H1 (cell line): ENCODE results near the gene SLC25A26.

ENCODE experiments used
- ASH2L ChIP-seq: fragments of 200-600, 300-600 bp; sonication (generic); IDR thresholded peaks from one replicate; pipeline ENCODE4 v1.7.1; 2017; ENCODE audit warnings: low read length
- CEBPB ChIP-seq: IDR thresholded peaks from 2 replicates; pipeline ENCODE4 v1.6.1; 2012; ENCODE audit warnings: low read depth, low read length
- EZH2 ChIP-seq: fragments of 200-600 bp; sonication (generic); IDR thresholded peaks from 2 replicates; pipeline ENCODE4 v1.7.1; 2012; ENCODE audit warnings: low read depth, mild to moderate bottlenecking, moderate library complexity, low read length, inconsistent platforms; ENCODE audit not compliant: severe bottlenecking
- MAX ChIP-seq: IDR thresholded peaks from 2 replicates; pipeline ENCODE4 v1.6.1; 2012; ENCODE audit warnings: inconsistent platforms
- POLR2A ChIP-seq, 2 experiments: IDR thresholded peaks; 1 replicate in 1 of 2; 2 replicates in 1 of 2; pipeline ENCODE4 v1.6.1; 2011; ENCODE audit warnings: low read depth in 2 of 2, low read length in 2 of 2, mild to moderate bottlenecking in 2 of 2; ENCODE audit errors: control extremely low read depth in 1 of 2
- POLR2AphosphoS5 ChIP-seq: IDR thresholded peaks from 2 replicates; pipeline ENCODE4 v1.6.1; 2011; ENCODE audit warnings: low read depth, low read length
- RFX5 ChIP-seq: IDR thresholded peaks from 2 replicates; pipeline ENCODE4 v1.6.1; 2011; ENCODE audit warnings: low read depth, low read length, improper control_type of control experiment, borderline replicate concordance
- YY1 ChIP-seq: IDR thresholded peaks from 2 replicates; pipeline ENCODE4 v1.6.1; 2011; ENCODE audit warnings: low read depth, mild to moderate bottlenecking, low read length

GRCh38 chr3:66265649-66266048 is 44.8 kb downstream of the SLC25A26 start:
- TF ChIP-seq POLR2A (IDR thresholded peaks at IDR 0.05; ENCODE audit: control extremely low read depth in 1 of 2, low read depth in 2 of 2, low read length in 2 of 2) (no peak), MAX (no peak), POLR2AphosphoS5 (no peak), YY1 (no peak), EZH2 (no peak), ASH2L (no peak), CEBPB (no peak), RFX5 (no peak)
